AG04450 (cell line): ENCODE measurements around the gene AZGP1. TPM values are rescaled to one million over a fixed set of nuclear protein-coding genes. Genes with fewer than 3 reads are reported as not detected.
"Not testable (repeated sequence)": the region's sequence is repeated elsewhere in the genome, so short reads cannot be mapped to it uniquely, and the experiment has no call there.

Experiments
- CTCF ChIA-PET: fragments of 300-600, 350-600 bp; formaldehyde crosslinking; extraction: SDS; loops from one replicate; lab custom pipeline; 2022; ENCODE audit warnings: antibody characterized with exemption, inconsistent platforms; lab: Charles Lee
- POLR2A ChIA-PET: fragments of 350-600 bp; formaldehyde crosslinking; extraction: SDS; loops from one replicate; lab custom pipeline; 2021; ENCODE audit warnings: antibody characterized with exemption, inconsistent platforms; lab: Yijun Ruan, JAX
- DNase-seq: peaks from one replicate; pipeline ENCODE4 v3.0.0-alpha.2; 2011; ENCODE audit warnings: low read depth, low spot score
- H3K27ac ChIP-seq: one replicate; pipeline ENCODE4 v1.5.1; 2012; ENCODE audit warnings: low read depth, low read length, control low read depth
- H3K27me3 ChIP-seq: one replicate; pipeline ENCODE4 v1.6.0; 2012; ENCODE audit warnings: low read length; ENCODE audit not compliant: control insufficient read depth, insufficient read depth
- H3K4me3 ChIP-seq: 2 replicates; pipeline ENCODE4 v1.5.1; 2011; ENCODE audit warnings: mild to moderate bottlenecking, low read depth, low read length, control low read depth
- H3K9me3 ChIP-seq: 2 replicates; pipeline ENCODE4 v1.5.1; 2012; ENCODE audit warnings: low read length; ENCODE audit not compliant: control insufficient read depth, insufficient read depth
- CTCF ChIP-seq: IDR thresholded peaks from 2 replicates; pipeline ENCODE4 v1.5.1; 2011; ENCODE audit warnings: low read depth, low read length, control low read depth, inconsistent platforms
- polyA plus RNA-seq: library from polyadenylated mRNA; depleted of rRNA; stranded (reverse); fragments of >200 nt; gene quantifications from 2 replicates; pipeline ENCODE4 v1.2.3, GENCODE V29; 2011

The AZGP1 gene
- polyA plus RNA-seq, 1 experiment = not detected

GRCh38 chr7:99969298-99969697 is 6.5 kb downstream of the AZGP1 start:
- DNase-seq = no peak
- Histone ChIP-seq H3K9me3 (no peaks in the 10 kb centered on the region), H3K4me3 (no peak overlapping the region), H3K27me3 (peaks cover 21% of the 10 kb centered on the region), H3K27ac (no peak overlapping the region)
- ChIA-PET CTCF (interaction anchor here (0.9 kb wide), 1 partner anchor 56 kb away, joined by 3 read pairs; no protein-coding TSS in a partner anchor), POLR2A (no interaction called here)
- no peak for TF ChIP-seq CTCF

GRCh38 chr7:99958564-99959227 is 17.1 kb downstream of the AZGP1 start:
- ChIA-PET CTCF (no interaction called here), POLR2A (no interaction called here)
- TF ChIP-seq CTCF = no peak
- Histone ChIP-seq H3K27ac (no peak overlapping the region), H3K27me3 (peaks cover 7% of the 10 kb centered on the region), H3K4me3 (no peak overlapping the region), H3K9me3 (no peaks in the 10 kb centered on the region)
- DNase-seq = no peak

- ChIA-PET CTCF (interaction anchor here (1.3 kb wide), 1 partner anchor 35 kb away, joined by 4 read pairs; no protein-coding TSS in a partner anchor), POLR2A (no interaction called here)
- Histone ChIP-seq H3K27ac (no peak overlapping the region), H3K27me3 (peaks cover 2% of the 10 kb centered on the region), H3K4me3 (no peak overlapping the region), H3K9me3 (no peaks in the 10 kb centered on the region)
- TF ChIP-seq CTCF = no peak
- no peak for DNase-seq
These were observed 20.6 kb downstream of the AZGP1 start for GRCh38 chr7:99955247-99955646.

GRCh38 chr7:99954643-99955042 is 21.2 kb downstream of the AZGP1 start:
- H3K27ac ChIP-seq, H3K4me3 ChIP-seq, H3K9me3 ChIP-seq, DNase-seq, H3K27me3 ChIP-seq, POLR2A ChIA-PET: not testable (repeated sequence)
- CTCF ChIA-PET = interaction anchor here (1.3 kb wide), 1 partner anchor 36 kb away, joined by 4 read pairs; no protein-coding TSS in a partner anchor

GRCh38 chr7:99953649-99954048 is 22.2 kb downstream of the AZGP1 start:
- H3K4me3 ChIP-seq = no peak overlapping the region
- no peaks in the 10 kb centered on the region for H3K27me3 ChIP-seq
- ChIA-PET CTCF (interaction anchor here (1.6 kb wide), 1 partner anchor 37 kb away, joined by 3 read pairs; no protein-coding TSS in a partner anchor), POLR2A (no interaction called here)
- no peak for TF ChIP-seq CTCF
- H3K27ac ChIP-seq = no peak overlapping the region
- DNase-seq = no peak
- no peaks in the 10 kb centered on the region for H3K9me3 ChIP-seq

GRCh38 chr7:99952649-99953048 is 23.2 kb downstream of the AZGP1 start:
- POLR2A ChIA-PET, H3K4me3 ChIP-seq, H3K27me3 ChIP-seq, DNase-seq, H3K9me3 ChIP-seq, H3K27ac ChIP-seq: not testable (repeated sequence)
- CTCF ChIA-PET = interaction anchor here (1.6 kb wide), 1 partner anchor 38 kb away, joined by 3 read pairs; no protein-coding TSS in a partner anchor

- H3K27ac ChIP-seq, DNase-seq, H3K27me3 ChIP-seq, POLR2A ChIA-PET, H3K9me3 ChIP-seq, CTCF ChIA-PET, H3K4me3 ChIP-seq: not testable (repeated sequence)
These were observed 25.0 kb downstream of the AZGP1 start for GRCh38 chr7:99950819-99951218.
